Fibroblast of skin of scalp (primary cell): Measurements from ENCODE around the gene TTC23L. TPM values are rescaled to one million over a fixed set of nuclear protein-coding genes. Genes with fewer than 3 reads are reported as not detected.
A peak's percentile ranks its signal among the peaks of the same experiment; 100 is the strongest.
"Not testable (repeated sequence)": the region's sequence is repeated elsewhere in the genome, so short reads cannot be mapped to it uniquely, and the experiment has no call there.

ENCODE experiments used
- DNase-seq: peaks from one replicate; pipeline ENCODE4 v3.0.0-alpha.2; 2013
- polyA plus RNA-seq, 2 experiments: library from polyadenylated mRNA; unstranded; fragments of 120-200 nt; gene quantifications; one replicate each; pipeline ENCODE4 v1.2.1, GENCODE V29; 2013; ENCODE audit not compliant: insufficient read length in 2 of 2

TTC23L gene, protein sequence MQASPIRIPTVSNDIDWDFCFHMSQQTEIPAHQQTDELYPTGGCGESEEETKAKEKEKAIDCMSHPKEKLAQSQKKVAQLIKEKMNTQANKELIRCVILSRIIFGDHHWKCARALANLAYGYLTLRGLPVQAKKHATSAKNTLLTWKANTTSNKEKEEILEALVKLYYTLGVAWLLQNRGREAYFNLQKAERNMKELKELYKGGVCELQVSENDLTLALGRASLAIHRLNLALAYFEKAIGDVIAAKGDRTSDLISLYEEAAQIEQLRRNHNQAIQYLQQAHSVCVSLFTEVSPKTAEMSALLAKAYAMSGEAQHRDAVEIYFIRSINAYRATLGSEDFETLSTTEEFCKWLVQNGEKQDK
- polyA plus RNA-seq (2013, experiment 1 of 2; ENCODE audit: insufficient read length): not detected
- 0.38 TPM for polyA plus RNA-seq (2013, experiment 2 of 2; ENCODE audit: insufficient read length)

GRCh38 chr5:34838785-34839714 lies at the start of gene TTC23L:
Gene TTC23L (plus strand): TSS chr5:34839164. CDS start chr5:34840672, 1,508 bp downstream.
- DNase-seq: peak; percentile 83

DNA sequence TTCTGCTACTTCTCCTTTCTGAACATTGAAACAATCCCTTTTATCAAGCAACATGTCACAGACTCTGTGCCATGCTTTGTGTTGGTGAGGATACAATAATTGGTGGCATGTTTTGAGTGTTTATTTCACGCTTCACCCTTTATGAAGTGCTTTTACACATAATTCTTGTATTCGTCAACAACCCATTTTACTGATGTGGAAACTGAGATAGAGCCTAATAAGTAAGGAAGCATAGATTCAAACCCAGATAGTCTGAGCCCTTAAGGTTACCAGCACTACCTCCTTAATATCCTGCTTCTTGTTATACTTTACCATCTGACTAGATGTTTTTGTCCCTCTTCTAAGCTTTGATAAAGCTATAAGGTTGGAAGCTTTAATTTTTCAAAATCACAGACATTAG lies 49.3 kb upstream of the TTC23L start:
- no peak for DNase-seq

GRCh38 chr5:34790069-34790468 lies 48.9 kb upstream of the TTC23L start:
- DNase-seq: no peak

- peak; percentile 63 for DNase-seq
Observed at GRCh38 chr5:34791761-34792244, 47.2 kb upstream of the TTC23L start.

DNA sequence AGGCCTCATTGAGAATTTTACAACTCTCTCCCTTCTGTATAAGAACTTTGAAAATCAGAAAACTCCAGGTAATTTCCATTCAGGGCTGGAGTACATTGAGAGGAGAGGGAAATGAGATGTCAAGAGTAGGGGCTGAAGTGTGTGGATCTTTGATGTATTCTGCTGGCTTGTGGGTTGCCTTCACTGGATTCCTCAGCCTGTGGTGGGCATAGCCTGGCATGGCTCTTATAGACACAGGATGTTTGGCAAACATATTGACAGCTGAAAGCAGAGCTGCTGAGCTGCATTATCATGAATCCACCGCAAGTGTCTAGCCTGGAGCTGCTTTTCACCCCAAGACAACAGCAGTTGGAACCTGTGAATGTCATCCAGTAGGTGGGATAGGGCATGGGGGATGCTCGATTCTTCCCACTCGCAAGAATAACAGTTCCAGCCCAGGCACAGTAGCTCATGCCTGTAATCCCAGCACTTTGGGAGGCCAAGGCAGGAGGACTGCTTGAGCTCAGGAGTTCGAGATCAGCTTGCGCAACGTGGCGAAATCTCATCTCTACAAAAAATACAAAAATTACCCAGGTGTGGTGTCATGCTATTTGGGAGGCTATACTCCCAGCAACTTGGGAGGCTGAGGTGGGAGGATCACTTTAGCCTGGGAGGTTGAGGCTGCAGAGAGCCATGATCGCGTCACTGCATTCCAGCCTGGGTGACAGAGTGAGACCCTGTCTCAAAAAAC lies 36.0 kb upstream of the TTC23L start:
- no peak for DNase-seq

DNA sequence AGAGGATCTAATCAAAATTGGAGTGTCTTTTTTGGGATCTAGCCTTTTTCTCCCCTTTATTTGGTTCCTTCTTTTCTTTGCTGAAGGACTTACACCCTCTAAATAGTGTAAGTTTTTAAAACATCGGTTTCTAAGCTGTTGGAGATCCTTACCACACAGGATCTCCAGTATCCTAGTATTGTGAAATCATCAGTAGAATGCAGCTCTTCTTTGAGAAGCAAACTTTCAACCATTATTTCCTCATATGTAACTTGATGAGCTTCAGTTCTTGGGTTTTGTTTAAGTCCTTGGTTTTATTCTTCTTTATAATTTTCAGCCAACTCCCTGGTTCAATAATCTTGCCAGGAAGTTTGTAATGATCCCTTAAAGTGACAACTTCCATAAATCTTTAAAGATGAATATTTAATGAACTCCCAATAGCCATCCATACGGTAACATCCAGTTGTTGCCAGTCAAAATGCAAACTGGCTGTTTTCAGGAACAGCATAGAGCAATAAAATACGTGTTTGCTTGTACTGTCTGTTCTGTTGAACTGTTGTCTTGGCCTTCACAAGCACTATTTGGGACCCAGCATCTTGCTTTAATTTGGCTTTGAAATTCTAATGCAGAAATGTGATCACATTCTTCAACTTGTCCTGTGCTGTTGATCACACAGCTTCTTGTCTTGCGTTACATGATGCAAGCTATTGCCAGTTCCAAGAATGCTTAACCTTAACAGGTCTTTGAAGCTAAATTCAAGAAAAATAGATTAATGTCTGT lies 34.8 kb upstream of the TTC23L start:
- no peak for DNase-seq

DNA sequence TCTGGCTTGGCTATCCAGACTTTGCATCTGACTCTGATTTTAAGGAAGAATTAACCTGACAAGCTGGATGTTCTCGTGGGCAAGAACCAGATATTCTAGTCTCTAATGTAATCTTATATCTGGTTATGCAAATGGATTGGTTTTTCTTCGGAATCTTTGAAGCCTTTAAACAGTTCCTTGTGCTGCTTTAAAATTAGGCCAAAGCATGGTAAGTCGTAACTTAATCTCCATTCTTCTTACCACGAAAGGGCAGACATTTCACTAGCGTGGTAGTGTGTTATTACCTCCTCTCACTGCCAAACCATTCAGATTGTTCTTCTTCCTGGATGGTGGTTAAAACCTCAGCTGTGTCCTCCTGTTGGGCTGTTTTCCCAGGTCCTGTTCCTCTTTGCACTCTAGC lies 34.1 kb upstream of the TTC23L start:
- no peak for DNase-seq

- no peak for DNase-seq
Observed at GRCh38 chr5:34806532-34806931, 32.4 kb upstream of the TTC23L start.

GRCh38 chr5:34811706-34812105 lies 27.3 kb upstream of the TTC23L start:
- DNase-seq: peak; percentile 87

GRCh38 chr5:34813509-34813908 lies 25.5 kb upstream of the TTC23L start:
- DNase-seq: no peak

- peak; percentile 87 for DNase-seq
Observed at GRCh38 chr5:34817558-34818351, 21.2 kb upstream of the TTC23L start.

GRCh38 chr5:34818717-34819116 lies 20.2 kb upstream of the TTC23L start:
- DNase-seq: no peak

GRCh38 chr5:34820593-34820992 lies 18.4 kb upstream of the TTC23L start:
- DNase-seq: no peak

DNA sequence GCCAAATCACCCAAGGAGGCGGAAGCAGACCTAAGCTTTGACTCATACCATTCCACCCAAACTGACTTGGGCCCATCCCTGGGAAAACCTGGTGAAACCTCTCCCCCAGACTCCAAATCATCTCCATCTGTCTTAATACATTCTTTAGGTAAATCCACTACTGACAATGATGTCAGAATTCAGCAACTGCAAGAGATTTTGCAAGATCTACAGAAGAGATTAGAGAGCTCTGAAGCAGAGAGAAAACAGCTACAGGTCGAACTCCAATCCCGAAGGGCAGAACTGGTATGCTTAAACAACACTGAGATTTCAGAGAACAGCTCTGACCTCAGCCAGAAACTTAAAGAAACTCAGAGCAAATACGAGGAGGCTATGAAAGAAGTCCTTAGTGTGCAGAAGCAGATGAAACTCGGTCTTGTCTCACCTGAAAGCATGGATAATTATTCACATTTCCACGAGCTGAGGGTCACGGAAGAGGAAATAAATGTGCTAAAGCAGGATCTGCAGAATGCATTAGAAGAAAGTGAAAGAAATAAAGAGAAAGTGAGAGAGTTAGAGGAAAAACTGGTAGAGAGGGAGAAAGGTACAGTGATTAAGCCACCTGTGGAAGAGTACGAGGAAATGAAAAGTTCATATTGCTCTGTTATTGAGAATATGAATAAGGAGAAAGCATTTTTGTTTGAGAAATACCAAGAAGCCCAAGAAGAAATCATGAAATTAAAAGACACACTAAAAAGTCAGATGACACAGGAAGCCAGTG lies 15.8 kb upstream of the TTC23L start:
- DNase-seq: no peak

- DNase-seq: no peak
Observed at GRCh38 chr5:34826347-34826746, 12.6 kb upstream of the TTC23L start.

GRCh38 chr5:34827588-34828506 lies 11.1 kb upstream of the TTC23L start:
- DNase-seq: no peak

GRCh38 chr5:34830827-34831226 lies 8.1 kb upstream of the TTC23L start:
- not testable (repeated sequence) for DNase-seq

GRCh38 chr5:34831303-34831702 lies 7.7 kb upstream of the TTC23L start:
- DNase-seq: no peak

DNA sequence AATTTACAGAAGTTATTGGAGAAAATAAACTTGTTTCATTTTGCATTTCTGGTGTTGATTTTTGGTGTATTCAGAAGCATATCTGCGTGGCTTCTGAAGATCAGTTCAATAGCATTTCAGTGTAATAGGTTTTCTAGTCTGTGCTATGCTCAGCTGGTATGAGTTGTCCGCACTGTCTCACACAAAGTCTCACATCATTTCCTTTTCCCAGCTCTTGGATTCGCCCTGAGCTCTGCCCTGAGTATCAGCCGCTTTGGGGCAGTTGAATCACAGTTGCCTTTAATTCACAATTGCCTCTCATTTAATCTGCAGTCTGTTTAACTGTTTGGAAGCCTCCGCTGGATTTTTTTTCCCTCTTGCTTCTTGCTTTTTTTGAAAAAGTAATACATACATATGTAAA lies 6.4 kb upstream of the TTC23L start:
- no peak for DNase-seq
